Embryonic facial prominence (tissue), 1 donor: ENCODE data around the gene WASHC4.
"Not testable (repeated sequence)": the region's sequence is repeated elsewhere in the genome, so short reads cannot be mapped to it uniquely, and the experiment has no call there.

Source experiments
- DNase-seq: peaks from one replicate; pipeline ENCODE4 v3.0.0-alpha.2; 2016; ENCODE audit errors: extremely low spot score

Gene WASHC4

GRCh38 chr12:105167346-105167745 is 59.8 kb downstream of the WASHC4 start:
- DNase-seq = no peak

- DNase-seq = no peak
Measured at GRCh38 chr12:105168006-105168405, 60.5 kb downstream of the WASHC4 start.

DNA sequence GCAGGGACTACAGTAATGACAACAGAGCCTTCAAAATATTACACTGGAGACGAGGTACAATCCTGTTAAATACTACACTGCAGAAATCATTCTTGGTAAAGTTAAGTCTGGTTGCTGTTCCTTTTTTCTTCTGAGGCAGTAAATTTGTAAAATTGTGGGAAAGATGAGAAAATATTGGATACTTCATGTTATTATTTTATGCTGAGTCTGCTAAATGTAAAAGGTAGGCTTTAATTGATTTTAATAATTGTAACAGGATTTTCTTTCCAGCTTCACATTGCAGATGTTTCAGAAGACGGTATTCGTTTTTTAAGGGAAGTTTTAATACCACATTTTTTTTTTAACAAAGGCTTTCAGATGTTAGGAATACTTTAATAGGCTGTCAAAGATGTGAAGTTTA is 62.6 kb downstream of the WASHC4 start:
- no peak for DNase-seq

DNA sequence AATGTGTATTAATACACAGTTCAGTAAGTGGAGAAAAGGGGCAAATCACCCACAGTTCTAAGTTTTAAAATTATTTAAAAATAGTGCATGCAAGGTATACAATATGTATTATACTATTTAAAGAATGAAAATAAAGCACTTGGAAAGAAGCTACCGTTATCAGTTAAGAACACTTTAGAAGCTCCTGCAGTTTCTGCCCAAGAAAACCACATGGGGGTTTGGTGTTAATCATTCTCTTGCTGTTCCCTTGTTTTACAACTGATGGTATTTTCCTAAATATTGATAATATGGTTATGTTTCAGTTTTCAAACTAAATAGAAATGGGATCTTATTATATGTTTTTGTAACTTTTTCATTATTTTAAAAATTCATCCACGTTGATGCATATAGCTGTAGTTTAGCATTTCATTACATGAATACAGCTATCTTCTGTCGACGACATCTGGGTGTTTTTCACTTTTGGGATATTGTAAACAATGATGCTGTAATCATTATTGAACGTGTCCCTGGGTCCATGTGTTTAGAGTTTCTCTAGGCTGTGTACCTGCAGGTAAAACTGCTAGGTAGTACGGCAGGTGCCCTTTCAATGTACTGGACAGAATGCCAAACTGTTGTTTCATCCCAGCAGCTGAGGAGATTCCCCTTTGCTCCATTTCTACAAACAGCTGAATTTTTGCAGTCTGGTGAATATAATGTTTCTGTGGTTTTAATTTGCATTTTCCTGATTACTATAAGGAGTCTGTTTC is 64.3 kb downstream of the WASHC4 start:
- no peak for DNase-seq

DNA sequence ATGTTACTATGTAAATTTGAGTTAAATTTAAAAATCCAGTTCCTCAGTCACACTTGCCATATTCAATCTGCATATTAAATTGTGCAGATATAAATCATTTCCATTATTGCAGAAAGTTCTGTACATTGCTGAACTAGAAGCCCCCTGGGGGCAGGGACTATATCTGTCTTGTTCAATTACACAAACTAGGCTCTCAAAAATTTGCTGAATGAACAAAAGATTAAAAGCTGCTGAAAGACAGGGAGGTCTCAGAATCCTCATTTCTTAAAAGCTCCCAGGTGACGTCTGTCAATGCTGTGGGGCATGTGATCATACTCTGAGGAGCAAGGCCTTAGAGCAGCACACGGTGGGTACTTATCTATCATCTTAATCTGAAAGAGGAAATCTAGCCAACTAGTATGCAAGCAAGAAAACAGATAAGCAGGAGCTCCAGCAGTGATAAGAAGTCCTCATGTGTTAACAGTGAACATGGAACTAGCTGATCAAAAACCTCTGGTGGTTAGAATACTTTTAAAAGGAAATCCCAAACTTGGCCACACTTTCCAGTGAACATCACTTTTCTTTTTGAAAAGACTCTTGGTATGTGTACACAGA is 68.0 kb downstream of the WASHC4 start:
- DNase-seq = no peak

GRCh38 chr12:105177208-105177607 is 69.7 kb downstream of the WASHC4 start:
- DNase-seq = no peak

- not testable (repeated sequence) for DNase-seq
Measured at GRCh38 chr12:105179114-105179513, 71.6 kb downstream of the WASHC4 start.

DNA sequence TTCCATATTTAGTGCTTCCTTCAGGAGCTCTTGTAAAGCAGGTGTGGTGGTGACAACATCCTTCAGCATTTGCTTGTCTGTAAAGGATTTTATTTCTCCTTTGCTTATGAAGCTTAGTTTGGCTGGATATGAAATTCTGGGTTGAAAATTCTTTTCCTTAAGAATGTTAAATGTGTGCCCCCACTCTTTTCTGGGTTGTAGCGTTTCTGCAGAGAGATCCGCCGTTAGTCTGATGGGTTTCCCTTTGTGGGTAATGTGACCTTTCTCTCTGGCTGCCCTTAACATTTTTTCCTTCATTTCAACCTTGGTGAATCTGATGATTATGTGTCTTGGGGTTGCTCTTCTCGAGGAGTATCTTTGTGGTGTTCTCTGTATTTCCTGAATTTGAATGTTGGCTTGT is 75.9 kb downstream of the WASHC4 start:
- DNase-seq = not testable (repeated sequence)

- DNase-seq = not testable (repeated sequence)
Measured at GRCh38 chr12:105183976-105184375, 76.4 kb downstream of the WASHC4 start.

DNA sequence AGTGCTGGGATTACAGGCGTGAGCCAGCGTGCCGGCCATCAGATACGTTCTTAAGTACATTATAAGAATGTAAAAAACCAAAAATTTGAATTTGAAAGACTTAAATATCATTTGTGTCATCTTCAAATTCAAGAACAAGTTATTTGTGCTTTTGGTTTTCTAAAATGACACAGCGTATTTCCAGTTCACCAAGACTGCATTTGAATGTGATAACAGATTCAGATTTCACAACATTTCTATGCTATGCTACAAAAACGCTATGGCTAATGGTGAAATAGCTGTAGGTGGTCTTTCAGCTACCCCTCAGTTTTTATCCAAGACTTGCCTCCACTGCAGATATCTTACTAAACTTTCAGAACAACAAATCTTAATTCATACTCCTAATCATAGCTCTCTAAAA is 81.8 kb downstream of the WASHC4 start:
- no peak for DNase-seq

GRCh38 chr12:105190530-105190929 is 83.0 kb downstream of the WASHC4 start:
- no peak for DNase-seq

DNA sequence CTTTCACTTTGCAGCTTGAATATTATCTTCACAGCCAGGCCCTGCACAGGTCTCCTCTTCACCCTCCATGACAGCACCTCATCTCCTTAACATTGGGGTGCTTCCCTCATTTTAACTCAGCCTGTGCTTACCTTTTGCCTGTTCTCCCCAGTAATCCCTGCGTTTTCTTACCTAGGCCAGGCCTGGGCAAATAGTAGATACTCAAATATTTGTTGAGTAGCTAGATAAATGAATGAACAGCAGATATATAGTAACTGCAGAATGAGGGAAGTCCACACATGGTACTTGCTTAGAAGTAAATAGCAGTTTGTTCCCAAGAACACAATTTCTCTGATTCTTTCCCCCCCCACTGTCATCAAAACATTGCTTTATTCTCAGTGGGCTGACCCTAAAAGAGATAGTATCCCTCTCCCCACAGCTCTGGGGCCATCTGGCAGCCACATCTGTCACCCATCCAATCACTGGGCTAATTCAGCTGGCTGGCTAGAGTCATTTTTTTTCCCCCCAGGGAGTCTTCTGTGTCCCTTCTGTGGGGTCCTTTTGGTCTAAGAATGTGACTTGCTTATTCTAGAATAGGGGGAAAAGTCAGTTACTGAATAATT is 85.2 kb downstream of the WASHC4 start:
- no peak for DNase-seq

- no peak for DNase-seq
Measured at GRCh38 chr12:105194947-105195346, 87.4 kb downstream of the WASHC4 start.

DNA sequence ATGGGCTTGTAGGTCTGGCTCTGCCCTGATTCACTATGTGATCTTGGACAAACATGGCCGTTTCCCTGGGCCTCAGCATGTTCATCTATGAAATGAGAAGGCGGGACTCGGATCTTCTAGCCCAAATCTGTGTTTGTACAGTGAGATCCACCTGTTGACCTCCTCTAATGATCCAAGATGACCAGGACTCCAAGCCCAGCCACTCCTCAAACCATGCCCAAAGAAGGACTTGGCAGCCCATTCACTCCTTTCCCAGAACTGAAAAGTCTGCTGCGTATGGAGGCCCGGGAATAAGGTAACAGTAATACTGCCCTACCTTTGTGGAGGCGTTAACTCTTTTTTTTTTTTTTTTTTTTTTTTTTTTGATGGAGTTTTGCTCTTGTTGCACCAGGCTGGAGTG is 88.6 kb downstream of the WASHC4 start:
- DNase-seq = no peak

DNA sequence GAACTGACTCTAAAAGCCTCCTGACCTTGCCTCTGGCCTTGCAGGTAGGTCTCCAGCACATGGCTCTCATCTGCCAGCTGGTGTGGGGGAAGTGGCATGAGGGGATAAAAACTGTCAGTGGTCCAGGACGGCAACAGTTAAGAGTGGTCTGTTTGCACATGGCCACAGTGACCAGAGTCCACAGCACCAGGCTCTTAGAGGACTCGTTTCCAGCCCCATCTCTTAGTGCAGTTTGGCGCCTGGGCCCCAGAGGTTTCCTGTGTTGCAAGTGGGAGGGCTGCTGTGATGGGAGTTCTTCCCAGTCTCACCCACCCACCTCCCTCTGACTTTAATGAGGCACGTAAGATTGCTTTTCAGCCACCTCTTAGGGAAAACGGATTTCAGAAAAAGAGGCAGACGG is 91.4 kb downstream of the WASHC4 start:
- DNase-seq = no peak

DNA sequence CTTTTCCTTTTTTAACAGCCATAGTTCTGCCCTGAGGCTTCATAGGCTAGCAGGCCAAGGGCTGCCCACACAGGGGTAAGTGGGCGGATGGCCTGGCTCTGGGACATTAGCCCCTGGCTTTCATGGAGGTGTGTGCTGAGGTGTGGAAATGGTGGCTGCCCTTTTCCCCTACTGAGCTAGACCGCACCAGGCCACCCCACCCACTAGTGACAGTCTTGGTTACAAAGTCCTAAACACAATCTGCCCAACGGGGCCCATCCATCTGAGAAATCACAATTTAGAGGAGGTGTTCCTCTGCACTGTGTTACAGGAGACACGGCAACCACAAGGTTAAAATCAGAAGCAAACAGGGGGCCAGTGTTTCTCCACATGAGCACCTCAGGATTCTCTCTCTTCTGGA is 92.9 kb downstream of the WASHC4 start:
- DNase-seq = no peak

- no peak for DNase-seq
Measured at GRCh38 chr12:105201299-105201698, 93.8 kb downstream of the WASHC4 start.

- no peak for DNase-seq
Measured at GRCh38 chr12:105202202-105202601, 94.7 kb downstream of the WASHC4 start.

- DNase-seq = no peak
Measured at GRCh38 chr12:105204127-105204526, 96.6 kb downstream of the WASHC4 start.

DNA sequence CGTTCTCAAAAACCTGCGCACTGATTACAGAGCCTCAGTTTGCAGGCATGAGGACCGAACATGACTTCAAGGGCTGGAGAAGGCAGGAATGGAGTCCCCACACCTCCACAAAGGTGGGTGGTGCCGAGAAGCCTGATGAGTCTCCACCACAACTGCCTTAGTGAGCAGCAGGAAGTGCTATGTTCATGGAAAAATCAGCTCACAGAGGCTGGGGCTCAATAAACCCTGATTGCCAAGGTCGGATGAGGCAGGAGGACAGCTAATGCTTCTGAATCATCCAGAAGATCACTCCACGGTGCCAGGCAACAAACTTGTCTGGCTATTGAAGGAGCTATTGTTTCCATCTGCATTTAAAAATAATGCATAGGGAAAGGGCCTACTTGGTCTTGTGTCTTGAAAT is 97.4 kb downstream of the WASHC4 start:
- DNase-seq = no peak

DNA sequence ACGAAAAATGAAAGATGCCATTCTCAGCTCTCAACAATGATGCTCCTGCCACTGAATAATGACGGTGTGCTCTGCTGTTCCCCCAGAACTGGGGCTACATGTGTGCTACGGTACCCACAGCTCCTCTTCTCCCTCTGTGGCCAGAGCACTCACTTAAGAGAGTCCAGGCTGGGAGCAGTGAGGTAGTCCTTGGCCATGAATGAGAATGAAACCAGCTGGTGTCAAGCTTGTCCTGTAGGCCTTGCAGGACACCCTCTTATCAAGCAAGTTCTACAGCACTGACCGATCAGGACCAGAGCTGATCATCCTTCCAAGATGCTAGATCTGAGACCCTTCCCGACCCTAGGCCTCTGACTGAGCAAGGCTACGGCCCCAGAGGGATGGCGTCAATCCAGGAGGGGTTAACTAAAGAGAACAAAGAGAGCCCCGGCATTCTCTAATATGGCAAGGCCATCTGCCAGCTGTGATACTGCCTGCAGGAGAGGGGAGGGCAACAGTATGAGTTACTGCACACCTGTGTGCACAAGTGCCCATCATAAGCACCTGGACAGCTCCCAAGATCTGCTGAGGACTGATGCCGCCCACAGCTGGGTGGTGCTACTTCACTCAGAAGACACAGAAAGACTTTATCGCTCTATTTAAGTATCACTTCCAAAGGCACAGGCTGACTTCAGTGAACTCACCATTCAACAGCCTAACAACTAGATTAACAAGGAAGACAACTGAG is 98.0 kb downstream of the WASHC4 start:
- DNase-seq = no peak

- no peak for DNase-seq
Measured at GRCh38 chr12:105206686-105207374, 99.3 kb downstream of the WASHC4 start.
